HG03139 (cell line): ENCODE measurements around the gene SPOP.
"Not testable (repeated sequence)": the region's sequence is repeated elsewhere in the genome, so short reads cannot be mapped to it uniquely, and the experiment has no call there.

ENCODE experiments used
- ATAC-seq: cut with Tn5 transposase; IDR thresholded peaks from one replicate; pipeline ENCODE4 v1.9.1; 2021; ENCODE audit not compliant: unreplicated experiment

The SPOP gene

GRCh38 chr17:49696233-49696761 lies 18.4 kb upstream of the SPOP start:
- no peak for ATAC-seq

DNA sequence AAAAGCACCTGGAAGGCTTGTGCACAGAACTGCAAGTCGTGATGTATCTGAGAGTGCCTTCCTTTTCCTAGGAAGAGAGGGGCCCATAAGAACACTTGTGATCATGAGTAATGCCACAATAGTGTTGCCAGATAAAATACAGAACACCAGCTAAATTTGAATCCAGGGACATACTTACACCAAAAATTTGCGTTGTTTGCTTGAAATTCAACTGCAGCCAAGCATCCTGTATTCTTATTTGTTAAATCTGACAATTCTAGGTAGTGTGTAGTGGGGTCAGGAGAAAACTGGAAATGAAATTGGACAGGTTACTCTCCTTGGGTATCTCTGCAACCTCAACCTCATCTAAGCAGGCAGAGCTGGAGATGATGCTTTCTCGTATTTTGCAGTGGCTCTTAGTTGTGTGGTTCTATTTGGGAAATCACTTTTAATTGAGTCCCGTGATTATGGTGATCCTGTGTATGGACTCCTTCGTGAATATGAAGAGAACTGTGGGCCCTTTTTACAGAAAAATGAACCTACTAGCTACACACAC lies 17.9 kb upstream of the SPOP start:
- no peak for ATAC-seq

DNA sequence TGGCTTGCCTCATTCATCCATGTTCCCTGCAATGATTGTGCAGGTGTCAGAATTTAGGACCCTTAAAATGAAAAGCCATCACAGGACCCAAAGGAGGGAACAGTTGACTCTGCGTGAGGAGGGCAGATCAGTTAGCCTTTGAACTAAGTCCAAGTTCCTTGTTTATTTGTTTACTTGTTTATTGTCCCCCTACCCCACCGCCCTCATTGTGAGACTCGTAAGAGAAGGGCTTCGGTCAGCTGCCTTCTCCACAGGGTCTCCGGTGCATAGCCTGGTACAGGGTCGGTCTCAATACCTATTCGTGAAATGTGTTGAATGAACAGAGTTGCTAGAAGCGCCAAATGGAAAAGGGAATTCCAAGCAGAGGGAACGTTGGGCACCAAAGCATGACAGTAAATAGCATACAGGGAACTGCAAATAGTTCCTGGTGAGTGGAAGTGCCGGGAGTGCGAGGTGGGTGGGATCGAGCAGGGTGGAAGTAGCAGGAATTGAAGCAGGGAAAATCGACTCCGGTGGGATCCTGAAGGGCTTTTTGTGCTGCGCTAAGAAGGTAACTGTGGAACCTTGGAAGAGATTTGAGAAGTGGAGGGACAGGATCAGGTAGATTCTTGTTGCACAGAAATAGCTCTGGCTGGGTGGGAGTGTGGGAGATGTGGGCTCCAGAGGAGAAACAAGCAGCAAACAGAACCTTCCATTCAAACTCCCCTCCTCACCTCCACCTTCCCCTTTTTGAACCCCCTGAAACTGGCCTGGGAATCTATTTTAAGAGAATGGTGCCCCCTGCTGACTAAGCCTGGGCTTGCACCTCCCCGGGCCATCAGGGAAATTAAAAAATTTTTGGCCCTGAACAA lies 17.2 kb upstream of the SPOP start:
- no peak for ATAC-seq

GRCh38 chr17:49692751-49693150 lies 14.9 kb upstream of the SPOP start:
- ATAC-seq, result no peak

GRCh38 chr17:49691677-49692191 lies 13.8 kb upstream of the SPOP start:
- ATAC-seq, result no peak

- no peak for ATAC-seq
These were observed 13.3 kb upstream of the SPOP start for GRCh38 chr17:49691086-49691676.

DNA sequence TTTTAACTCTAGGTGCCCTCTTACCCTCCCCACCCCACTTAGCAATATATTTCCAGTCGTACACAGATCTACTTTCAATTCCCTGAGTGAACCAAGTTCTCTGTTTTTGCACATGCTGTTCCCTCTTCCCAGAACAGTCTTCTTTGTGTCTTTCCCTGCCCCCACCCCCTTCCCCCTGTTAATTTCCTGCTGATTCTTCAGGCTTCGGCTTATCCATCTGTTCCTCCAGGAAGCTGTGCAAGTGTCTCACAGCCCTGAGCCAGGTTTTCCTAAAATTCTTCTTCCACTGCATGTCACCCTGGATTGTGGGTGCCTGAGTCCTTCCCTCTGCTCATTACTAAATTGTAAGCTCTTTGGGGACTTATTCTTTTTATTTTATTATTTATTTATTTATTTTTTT lies 12.4 kb upstream of the SPOP start:
- no peak for ATAC-seq

GRCh38 chr17:49688848-49689247 lies 11.0 kb upstream of the SPOP start:
- ATAC-seq, result no peak

- no peak for ATAC-seq
These were observed 10.1 kb upstream of the SPOP start for GRCh38 chr17:49687878-49688491.

DNA sequence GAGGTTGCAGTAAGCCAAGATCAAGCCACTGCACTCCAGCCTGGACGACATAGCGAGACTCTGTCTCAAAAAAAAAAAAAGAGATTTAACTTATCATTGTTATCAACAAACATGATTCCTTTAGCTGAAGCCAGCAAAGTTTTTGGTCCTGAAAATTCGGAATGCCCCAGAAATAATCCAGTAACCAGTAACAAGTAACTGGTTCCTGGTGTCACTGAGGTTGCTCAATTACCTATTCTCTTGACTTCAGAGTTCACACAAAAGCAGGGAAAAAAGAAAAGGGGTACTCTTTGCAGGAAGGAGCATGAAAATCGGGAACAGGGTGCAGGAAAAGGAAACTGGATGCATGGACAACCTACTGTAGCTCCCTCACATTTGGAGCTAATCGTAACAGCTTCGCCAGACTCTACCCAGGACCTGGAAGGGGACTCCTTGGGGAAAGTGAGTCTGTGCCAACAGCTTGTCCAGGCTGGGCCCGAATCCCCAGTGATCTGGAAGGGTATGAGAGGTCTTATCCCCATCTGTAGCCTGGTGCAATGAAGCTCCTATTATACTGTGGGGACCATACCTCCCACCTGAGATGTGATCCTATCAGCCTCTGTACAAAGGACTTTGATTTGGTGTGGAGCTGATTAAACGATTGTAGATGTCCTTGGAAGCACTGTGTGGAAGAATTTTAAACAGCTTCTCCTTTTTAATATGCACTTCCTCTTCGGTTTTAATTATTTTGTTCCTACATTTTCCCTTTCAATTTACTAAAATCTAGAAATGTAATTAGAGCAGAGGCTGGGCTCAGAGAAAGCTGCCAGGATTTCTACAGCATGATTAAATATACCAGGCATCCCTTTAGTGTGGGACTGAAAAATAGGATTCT lies 3.4 kb upstream of the SPOP start:
- ATAC-seq, result no peak

GRCh38 chr17:49680314-49680713 lies 2.4 kb upstream of the SPOP start:
- ATAC-seq, result no peak

- ATAC-seq, result peak; percentile 35
These were observed 564 bp downstream of the SPOP start for GRCh38 chr17:49677134-49677932.

GRCh38 chr17:49676276-49676868 lies 1.5 kb downstream of the SPOP start:
- peak; percentile 55 for ATAC-seq

- ATAC-seq, result no peak
These were observed 3.4 kb downstream of the SPOP start for GRCh38 chr17:49674507-49674906.

- not testable (repeated sequence) for ATAC-seq
These were observed 4.2 kb downstream of the SPOP start for GRCh38 chr17:49673679-49674078.

DNA sequence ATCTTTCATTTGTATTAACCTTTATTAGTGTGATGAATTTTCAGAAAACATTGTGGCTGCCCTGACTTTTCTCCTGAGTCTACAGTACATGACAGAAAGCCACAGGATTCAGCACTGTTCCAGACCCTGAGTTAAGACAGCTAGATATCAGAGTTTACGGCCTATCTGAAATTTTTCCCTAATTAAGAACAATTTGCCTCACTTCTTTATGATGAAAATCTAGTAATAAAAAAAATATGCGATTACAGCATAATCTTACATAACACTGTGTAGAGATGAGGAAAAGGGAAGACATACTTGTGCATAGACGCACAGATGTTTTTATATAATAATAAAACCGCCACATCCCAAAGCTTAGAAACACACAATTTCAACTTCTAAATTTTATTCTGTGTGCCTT lies 7.3 kb downstream of the SPOP start:
- no peak for ATAC-seq

DNA sequence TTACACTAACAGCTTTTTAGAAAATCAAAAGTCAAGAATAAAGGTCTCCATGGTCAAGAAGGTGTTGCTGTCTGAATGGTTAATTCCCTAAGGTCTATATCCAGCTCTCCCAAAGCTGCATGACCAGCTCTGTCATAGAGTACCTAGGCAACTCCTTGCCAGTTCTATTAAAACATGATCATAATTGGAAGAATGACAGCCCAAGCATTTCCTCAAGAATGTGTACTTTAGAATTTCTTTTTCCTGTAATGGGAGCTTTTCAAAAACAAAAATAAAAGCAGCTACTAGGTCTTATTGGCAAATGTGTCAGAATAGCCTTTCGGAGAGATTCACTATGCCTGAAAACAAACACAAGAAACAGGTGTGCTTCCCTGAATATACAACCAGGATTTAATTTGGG lies 7.9 kb downstream of the SPOP start:
- ATAC-seq, result no peak

- ATAC-seq, result no peak
These were observed 10.0 kb downstream of the SPOP start for GRCh38 chr17:49667854-49668253.

DNA sequence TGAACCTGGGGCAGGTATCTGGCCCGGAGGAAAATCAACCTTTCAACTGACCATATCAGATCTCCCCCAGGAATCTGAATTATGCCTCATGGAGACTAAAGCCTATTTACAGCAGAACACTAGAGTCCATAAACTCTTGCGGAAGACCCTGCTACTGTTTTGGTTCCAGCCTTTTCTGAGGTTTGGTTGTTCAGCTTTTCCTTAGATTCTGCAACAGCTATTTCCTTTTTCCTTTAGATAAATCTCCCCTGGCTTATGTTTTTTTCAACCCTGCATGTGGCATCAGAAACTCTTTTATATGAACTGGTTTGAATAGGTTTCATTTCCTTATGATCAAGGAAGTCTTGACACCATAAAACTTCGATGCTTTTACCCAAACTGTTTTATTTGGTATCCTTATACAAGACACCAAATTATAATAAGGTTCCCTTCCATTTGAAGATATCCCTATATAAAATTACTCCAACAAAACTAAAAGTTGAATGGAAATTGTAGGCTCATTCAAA lies 13.1 kb downstream of the SPOP start:
- ATAC-seq, result no peak
